Tibial nerve (tissue), 3 donors: Measurements from ENCODE around the gene COPS2.

Experiments
- CTCF ChIP-seq, 5 experiments: fragments of 200-600 bp in 3 of 5; fragments of 450-650 bp in 2 of 5; sonication (generic) in 3 of 5; IDR thresholded peaks; one replicate each; pipeline ENCODE4 v1.5.1; 2016 to 2019; ENCODE audit warnings: antibody characterized with exemption in 5 of 5, mild to moderate bottlenecking in 3 of 5, moderate library complexity in 2 of 5
- POLR2A ChIP-seq, 2 donors: fragments of 450-650 bp; IDR thresholded peaks; one replicate each; pipeline ENCODE4 v1.6.1; 2017; ENCODE audit warnings: antibody characterized with exemption in 2 of 2, mild to moderate bottlenecking in 2 of 2, moderate library complexity in 2 of 2

- TF ChIP-seq CTCF (IDR thresholded peaks at IDR 0.05) (no peak), POLR2A (IDR thresholded peaks at IDR 0.05) (no peak)
Measured at GRCh38 chr15:49096090-49096750, 59.2 kb downstream of the COPS2 start.
